ENCODE data around the gene SASH1. TPM values are rescaled to one million over a fixed set of nuclear protein-coding genes. Genes with fewer than 3 reads are reported as not detected.

SASH1 gene
- total RNA-seq, 1 donor = 71.7 TPM

GRCh38 chr6:148565930-148566663 lies 223.5 kb downstream of the SASH1 start:
- TF ChIP-seq, protein P1, sequence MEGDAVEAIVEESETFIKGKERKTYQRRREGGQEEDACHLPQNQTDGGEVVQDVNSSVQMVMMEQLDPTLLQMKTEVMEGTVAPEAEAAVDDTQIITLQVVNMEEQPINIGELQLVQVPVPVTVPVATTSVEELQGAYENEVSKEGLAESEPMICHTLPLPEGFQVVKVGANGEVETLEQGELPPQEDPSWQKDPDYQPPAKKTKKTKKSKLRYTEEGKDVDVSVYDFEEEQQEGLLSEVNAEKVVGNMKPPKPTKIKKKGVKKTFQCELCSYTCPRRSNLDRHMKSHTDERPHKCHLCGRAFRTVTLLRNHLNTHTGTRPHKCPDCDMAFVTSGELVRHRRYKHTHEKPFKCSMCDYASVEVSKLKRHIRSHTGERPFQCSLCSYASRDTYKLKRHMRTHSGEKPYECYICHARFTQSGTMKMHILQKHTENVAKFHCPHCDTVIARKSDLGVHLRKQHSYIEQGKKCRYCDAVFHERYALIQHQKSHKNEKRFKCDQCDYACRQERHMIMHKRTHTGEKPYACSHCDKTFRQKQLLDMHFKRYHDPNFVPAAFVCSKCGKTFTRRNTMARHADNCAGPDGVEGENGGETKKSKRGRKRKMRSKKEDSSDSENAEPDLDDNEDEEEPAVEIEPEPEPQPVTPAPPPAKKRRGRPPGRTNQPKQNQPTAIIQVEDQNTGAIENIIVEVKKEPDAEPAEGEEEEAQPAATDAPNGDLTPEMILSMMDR (IDR thresholded peaks at IDR 0.05; ENCODE audit: extremely low read depth, low read depth, low read length) = no peak
- peak overlapping the region; percentile 58 for H2AFZ ChIP-seq (ENCODE audit: low read length)
- H3K4me3 ChIP-seq (ENCODE audit: insufficient read depth, low read length) = peak overlapping the region; percentile 64
- H3K9me3 ChIP-seq (ENCODE audit: low read depth, low read length) = no peaks in the 10 kb centered on the region
- H3K27me3 ChIP-seq (ENCODE audit: insufficient read depth, low read length) = no peaks in the 10 kb centered on the region
- H4K20me1 ChIP-seq (ENCODE audit: insufficient read depth, low read length) = no peaks in the 10 kb centered on the region
- H3K27ac ChIP-seq (ENCODE audit: low read depth, low read length) = peak overlapping the region; percentile 84
- peak; percentile 97 for DNase-seq (ENCODE audit: insufficient read length, low spot score, missing footprints)
- peaks cover 27% of the 10 kb centered on the region for H3K4me1 ChIP-seq (ENCODE audit: insufficient read depth, low read length)
- peak overlapping the region; percentile 92 for H3K4me2 ChIP-seq (ENCODE audit: insufficient read depth, low read length)
- no peaks in the 10 kb centered on the region for H3K36me3 ChIP-seq (ENCODE audit: insufficient read depth, low read length)
- no peaks in the 10 kb centered on the region for H3K79me2 ChIP-seq (ENCODE audit: insufficient read depth, low read length)

DNA sequence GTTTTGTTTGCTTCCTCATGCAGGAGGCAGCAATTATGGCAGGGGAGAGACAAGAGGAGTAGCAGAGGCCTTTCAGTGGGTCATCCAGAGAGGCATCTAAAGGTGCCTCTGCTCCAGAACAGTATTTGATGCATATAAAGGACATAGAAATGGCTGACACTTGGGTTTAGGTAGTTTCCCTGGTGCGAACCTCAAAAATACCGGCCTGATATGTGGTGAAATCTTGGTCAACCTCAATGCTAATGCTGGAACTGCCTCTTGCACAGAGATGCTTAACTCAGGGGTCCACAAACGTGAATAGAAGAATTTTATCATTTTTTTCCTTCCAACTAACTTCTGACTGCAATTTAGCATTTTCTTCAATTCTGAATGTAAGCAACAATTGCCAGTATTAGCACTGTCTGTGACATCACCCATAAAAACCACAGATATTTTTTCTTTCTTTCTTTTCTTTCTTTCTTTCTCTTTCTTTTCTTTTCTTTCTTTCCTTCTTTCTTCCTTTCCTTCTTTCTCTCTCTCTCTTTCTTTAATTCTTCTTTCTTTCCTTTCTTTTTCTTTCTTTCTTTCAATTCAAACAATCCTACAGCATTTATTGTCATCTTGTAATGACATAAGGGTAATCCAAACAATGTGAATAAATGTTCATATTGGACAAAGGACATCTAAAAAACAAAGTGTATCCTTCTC lies 224.2 kb downstream of the SASH1 start:
- TF ChIP-seq, protein P1 (IDR thresholded peaks at IDR 0.05; ENCODE audit: extremely low read depth, low read depth, low read length) = no peak

DNA sequence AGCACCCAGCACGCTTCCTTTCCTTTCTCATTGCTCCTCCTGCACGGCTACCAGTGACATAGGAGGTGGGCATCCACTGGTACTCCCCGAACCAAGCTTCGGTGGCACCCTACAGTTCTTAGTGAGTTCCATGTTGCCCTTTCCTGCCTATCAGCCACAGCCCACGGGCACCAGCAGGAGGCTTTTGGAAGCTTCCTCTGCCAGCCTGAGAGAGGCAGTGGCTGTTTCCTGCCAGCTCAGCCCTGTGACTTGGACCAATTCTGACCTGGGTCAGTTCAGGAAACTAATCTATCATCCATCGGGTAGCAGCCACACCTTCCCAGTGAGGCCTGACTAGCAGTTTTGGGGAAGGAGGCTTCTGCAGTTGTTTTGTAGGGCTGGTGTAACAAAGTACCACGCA lies 227.8 kb downstream of the SASH1 start:
- Histone ChIP-seq H3K4me1 (ENCODE audit: insufficient read depth, low read length) (peaks cover 20% of the 10 kb centered on the region), H2AFZ (ENCODE audit: low read length) (peak overlapping the region; percentile 75), H3K27ac (ENCODE audit: low read depth, low read length) (no peak overlapping the region), H4K20me1 (ENCODE audit: insufficient read depth, low read length) (no peaks in the 10 kb centered on the region), H3K36me3 (ENCODE audit: insufficient read depth, low read length) (no peaks in the 10 kb centered on the region), H3K9me3 (ENCODE audit: low read depth, low read length) (no peaks in the 10 kb centered on the region), H3K79me2 (ENCODE audit: insufficient read depth, low read length) (no peaks in the 10 kb centered on the region), H3K4me3 (ENCODE audit: insufficient read depth, low read length) (no peak overlapping the region), H3K27me3 (ENCODE audit: insufficient read depth, low read length) (no peaks in the 10 kb centered on the region), H3K4me2 (ENCODE audit: insufficient read depth, low read length) (no peak overlapping the region)
- no peak for DNase-seq (ENCODE audit: insufficient read length, low spot score, missing footprints)
- TF ChIP-seq, protein P1 (IDR thresholded peaks at IDR 0.05; ENCODE audit: extremely low read depth, low read depth, low read length) = no peak

More for the DNA sequence above, 224.2 kb downstream of the SASH1 start:
- Histone ChIP-seq H4K20me1 (ENCODE audit: insufficient read depth, low read length) (no peaks in the 10 kb centered on the region), H3K9me3 (ENCODE audit: low read depth, low read length) (no peaks in the 10 kb centered on the region), H3K4me2 (ENCODE audit: insufficient read depth, low read length) (peak overlapping the region; percentile 92), H3K4me3 (ENCODE audit: insufficient read depth, low read length) (peak overlapping the region; percentile 64), H3K27ac (ENCODE audit: low read depth, low read length) (peak overlapping the region; percentile 84), H3K36me3 (ENCODE audit: insufficient read depth, low read length) (no peaks in the 10 kb centered on the region), H2AFZ (ENCODE audit: low read length) (peak overlapping the region; percentile 58), H3K27me3 (ENCODE audit: insufficient read depth, low read length) (no peaks in the 10 kb centered on the region), H3K4me1 (ENCODE audit: insufficient read depth, low read length) (peaks cover 27% of the 10 kb centered on the region), H3K79me2 (ENCODE audit: insufficient read depth, low read length) (no peaks in the 10 kb centered on the region)
- no peak for DNase-seq (ENCODE audit: insufficient read length, low spot score, missing footprints)

- no peaks in the 10 kb centered on the region for H3K27me3 ChIP-seq (ENCODE audit: insufficient read depth, low read length)
- no peaks in the 10 kb centered on the region for H3K79me2 ChIP-seq (ENCODE audit: insufficient read depth, low read length)
- no peak overlapping the region for H3K4me2 ChIP-seq (ENCODE audit: insufficient read depth, low read length)
- H4K20me1 ChIP-seq (ENCODE audit: insufficient read depth, low read length) = no peaks in the 10 kb centered on the region
- H2AFZ ChIP-seq (ENCODE audit: low read length) = no peak overlapping the region
- H3K9me3 ChIP-seq (ENCODE audit: low read depth, low read length) = no peaks in the 10 kb centered on the region
- H3K4me3 ChIP-seq (ENCODE audit: insufficient read depth, low read length) = no peak overlapping the region
- DNase-seq (ENCODE audit: insufficient read length, low spot score, missing footprints) = no peak
- no peaks in the 10 kb centered on the region for H3K4me1 ChIP-seq (ENCODE audit: insufficient read depth, low read length)
- no peak overlapping the region for H3K27ac ChIP-seq (ENCODE audit: low read depth, low read length)
- no peaks in the 10 kb centered on the region for H3K36me3 ChIP-seq (ENCODE audit: insufficient read depth, low read length)
- TF ChIP-seq, protein P1 (IDR thresholded peaks at IDR 0.05; ENCODE audit: extremely low read depth, low read depth, low read length) = no peak
Observed at GRCh38 chr6:148572676-148573335, 230.2 kb downstream of the SASH1 start.

All from osteoblast (primary cell).